ENCODE measurements around the gene FLACC1.
"Not testable (repeated sequence)": the region's sequence is repeated elsewhere in the genome, so short reads cannot be mapped to it uniquely, and the experiment has no call there.

FLACC1 gene

DNA sequence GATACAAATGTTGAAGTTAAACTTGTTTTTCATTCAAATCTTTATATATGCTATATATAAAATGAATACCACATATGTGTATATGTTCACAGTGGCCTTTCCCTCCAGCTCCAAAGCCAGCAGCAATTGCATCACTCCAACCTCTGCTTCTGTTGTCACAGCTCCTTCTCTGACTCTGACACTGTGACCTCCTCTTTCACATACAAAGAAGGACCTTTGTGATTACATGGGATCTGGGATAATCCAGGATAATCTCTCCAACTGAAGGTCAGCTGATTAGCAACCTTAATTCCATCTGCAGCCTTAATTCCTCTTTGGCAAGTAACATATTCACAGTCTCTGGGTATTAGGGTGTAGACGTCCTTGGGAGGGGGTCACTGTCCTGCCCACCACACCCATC lies 8.4 kb downstream of the FLACC1 start:
- no peak for ATAC-seq

DNA sequence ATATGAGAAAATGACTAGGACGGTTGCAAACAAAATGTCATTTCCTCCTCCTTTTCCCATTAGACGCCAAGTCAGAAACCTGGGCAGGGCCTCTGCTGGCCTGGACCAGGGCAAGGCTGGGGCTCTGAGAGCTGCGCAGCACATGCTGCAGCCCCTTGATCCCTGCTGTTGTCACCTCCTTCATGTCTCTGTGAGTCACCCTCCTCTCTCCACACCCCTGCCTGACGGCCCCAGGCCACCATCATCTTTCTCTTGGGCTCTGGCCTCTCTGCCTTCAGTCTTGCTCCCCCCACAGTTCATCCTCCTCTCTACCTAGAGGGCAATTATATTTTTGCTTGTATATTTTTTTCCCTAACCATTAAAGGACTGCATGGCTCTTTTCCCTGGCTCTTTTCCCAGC lies 10.0 kb downstream of the FLACC1 start:
- ATAC-seq = no peak

DNA sequence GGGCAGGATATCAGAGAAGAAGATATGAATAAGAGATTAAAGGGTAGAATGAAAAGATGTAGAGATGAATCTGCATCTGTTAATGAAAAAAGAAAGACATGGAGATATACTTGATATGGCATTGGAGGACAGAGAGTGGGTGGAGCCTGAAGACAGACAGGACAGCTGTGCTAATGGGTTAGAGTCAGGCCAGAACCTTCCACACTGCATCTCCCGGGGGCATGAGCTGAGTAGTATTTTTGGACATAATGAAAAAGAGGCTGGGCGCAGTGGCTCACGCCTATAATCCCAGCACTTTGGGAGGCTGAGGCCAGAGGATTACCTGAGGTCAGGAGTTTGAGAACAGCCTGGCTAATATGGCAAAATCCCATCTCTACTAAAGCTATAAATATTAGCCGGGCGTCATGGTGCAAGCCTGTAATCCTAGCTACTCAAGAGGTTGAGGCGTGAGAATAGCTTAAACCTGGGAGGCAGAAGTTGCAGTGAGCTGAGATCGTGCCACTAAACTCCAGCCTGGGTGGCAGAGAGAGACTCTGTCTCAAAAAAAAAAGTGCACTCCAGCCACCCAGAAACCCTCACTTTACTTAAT lies 11.4 kb downstream of the FLACC1 start:
- ATAC-seq = no peak

DNA sequence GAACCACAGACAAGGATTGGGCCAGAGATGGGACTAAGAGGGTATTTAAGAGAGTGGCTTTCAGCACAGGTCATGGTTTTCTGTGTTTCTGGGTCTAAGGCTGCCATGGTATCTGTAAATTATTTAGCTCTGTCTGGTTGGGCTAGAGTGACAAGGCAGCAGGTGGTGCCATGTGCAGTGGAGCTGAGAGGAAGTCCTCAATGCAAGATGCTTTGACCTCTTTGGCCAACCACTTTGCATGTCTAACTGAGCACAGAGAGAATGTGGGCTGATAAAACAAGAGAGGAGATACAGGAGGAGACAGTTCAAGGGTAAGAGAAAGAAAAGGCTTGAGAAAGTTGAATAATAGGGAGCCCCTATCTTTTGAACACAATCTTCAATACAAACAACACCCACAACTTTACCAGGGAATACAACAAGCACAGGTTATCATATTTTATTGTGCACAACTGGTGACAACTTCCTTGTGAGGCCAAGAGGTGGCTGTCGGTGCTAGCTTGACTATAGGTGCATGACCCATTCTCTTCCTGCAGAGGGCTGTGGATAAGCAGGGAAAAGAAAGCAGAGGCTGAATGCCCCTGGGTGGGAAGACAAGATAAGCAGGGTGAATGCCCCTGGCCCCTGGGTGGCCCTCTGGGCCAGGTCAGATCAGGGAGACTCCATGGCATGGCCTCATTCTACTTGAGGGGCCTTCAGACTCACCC lies 12.3 kb downstream of the FLACC1 start:
- no peak for ATAC-seq

DNA sequence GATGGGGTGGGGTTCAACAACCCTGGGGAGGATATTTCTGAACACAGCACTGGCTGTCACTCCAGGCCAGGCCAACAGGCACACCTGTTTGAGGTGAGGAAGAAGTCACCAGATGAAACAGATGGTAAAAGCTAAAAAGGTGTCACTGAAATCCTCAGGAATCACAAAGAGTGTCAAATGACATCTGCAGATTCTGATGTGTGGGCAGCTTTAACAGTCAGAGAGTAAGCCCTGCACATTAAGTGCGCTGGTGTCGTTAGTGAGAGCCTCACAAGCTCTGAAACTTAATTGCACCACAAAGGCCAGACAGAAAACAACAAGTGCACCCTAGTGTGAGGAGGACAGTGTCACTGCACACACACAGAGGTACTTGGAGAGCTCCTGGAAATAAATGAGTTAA lies 13.6 kb downstream of the FLACC1 start:
- no peak for ATAC-seq

DNA sequence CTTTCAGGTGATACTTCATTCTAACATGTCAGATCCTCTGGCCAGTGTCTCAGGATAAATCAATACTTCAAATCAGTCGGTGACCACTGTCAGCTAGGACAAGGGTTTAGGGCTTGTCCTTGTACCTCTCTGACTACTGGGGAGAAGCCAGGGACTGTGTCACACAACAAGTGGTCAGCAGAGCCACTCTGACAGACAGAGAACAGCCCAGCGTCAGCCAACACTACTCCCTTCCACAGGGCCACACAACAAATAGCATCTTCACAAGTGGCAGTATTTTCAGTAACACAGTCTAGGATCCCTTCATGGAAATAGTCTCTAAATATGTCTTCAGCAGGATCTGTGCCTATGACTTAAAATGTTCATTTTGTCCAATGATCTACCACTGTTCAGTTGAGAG lies 14.2 kb downstream of the FLACC1 start:
- ATAC-seq = no peak

DNA sequence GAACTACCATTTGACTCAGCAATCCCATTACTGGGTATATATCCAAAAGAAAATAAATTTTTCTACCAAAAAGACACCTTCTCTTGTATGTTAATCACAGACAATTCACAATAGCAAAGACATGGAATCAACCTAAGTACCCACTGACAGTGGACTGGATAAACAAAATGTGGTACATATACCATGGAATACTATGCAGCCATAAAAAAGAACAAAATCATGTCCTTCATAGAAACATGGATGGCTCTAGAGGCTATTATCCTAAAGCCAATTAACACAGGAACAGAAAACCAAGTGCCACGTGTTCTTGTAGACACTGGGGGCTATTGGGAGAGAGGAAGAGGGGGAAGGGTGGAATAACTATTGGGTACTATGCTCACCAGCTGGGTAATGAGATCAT lies 27.7 kb downstream of the FLACC1 start:
- ATAC-seq = no peak

DNA sequence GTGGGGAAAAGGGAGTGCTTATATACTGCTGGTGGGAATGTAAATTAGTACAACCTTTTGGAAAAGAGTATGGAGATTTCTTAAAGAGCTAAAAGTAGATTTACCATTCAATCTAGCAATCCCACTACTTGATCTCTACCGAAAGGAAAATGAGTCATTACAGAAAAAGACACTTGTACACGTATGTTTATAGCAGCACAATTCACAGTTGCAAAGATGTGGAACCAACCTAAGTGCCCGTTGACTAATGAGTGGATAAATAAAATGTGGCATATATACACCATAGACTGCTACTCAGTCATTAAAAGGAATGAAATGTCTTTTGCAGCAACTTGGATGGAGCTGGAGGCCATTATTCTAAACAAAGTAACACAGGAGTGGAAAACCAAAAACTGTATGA lies 29.5 kb downstream of the FLACC1 start:
- ATAC-seq = no peak

DNA sequence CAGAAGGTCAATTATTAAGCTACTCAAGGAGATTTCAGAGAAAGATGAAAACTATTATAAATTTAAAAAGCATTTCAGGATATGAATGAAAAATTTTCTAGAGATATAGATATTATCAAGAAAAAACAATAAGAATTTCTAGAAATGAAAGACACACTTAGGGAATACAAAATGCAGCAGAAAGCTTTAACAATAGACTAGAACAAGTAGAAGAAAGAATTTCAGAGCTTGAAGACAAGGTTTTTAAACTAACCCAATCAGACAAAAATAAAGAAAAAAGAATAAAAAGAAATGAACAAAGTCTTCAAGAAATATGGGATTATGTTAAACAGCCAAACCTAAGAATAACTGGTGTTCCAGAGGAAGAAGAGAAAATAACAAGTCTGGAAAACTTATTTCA lies 34.4 kb downstream of the FLACC1 start:
- no peak for ATAC-seq

DNA sequence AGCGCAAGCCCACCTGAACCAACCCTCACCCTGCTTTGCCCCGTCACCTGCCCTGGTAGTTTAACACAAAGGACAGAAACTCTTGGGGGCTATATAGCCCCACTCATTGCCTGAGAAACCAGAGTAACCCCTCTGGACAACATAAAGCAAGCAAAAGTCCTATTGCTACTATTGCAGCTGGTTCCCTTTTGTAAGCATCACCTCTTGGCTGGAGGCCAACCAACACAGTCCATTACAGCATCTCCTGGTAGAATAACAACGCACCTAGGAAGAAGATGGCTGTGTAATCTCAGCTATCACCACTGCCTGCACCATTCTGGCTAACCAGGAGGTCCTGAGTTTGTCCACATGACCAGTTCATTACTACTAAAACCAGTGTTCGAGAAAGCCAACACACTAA lies 36.4 kb downstream of the FLACC1 start:
- no peak for ATAC-seq

DNA sequence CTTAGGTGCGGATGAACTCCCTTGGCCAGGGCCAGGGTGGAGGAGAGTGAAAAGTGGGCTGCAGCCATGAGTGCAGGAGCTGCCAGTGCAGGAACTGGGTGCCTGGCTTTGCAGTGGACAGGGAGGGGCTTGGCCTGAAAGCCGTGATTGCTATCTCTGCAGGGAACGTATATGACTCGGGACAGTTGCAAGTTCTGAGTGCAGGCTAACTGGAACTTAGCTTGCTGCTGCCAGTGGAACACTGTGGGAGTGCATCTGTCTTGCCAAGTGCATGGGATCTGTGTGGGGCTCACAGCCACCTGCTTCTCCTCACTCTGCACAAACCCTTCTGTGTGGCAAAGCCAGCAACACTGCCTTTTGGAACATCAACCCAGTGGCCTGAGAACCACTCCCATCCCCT lies 36.9 kb downstream of the FLACC1 start:
- ATAC-seq = no peak

DNA sequence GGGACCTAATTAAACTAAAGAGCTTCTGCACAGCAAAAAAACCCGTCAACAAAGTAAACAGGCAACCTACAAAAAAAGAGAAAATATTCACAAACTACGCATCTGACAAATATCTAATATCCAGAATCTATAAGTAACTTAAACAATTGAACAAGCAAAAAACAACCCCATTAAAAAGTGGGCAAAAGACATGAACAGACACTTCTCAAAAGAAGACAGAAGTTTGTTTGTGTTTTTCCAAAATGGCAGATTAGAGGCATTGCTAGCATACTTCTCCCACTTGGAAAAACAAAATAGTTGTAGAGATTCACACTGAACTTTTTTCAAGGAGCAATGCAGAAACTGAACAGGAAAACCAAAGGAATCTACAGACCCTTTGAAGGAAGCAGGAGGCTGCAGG lies 37.6 kb downstream of the FLACC1 start:
- no peak for ATAC-seq

DNA sequence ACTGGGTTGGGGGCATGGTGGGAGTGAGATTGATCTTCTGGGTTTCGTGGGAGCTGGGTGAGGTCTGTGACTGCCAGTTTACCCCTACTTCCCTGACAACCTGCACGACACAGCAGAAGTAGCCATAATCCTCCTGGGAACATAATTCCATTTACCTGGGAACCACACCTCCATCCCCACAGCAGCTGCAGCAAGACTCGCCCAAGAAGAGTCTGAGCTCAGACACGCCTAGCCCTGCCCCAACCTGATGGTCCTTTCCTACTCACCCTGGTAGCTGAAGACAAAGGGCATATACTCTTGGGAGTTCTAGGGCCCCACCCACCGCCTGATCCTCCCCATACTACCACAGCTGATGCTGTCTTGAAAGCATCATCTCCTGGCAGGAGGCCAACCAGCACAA lies 43.8 kb downstream of the FLACC1 start:
- ATAC-seq = no peak

DNA sequence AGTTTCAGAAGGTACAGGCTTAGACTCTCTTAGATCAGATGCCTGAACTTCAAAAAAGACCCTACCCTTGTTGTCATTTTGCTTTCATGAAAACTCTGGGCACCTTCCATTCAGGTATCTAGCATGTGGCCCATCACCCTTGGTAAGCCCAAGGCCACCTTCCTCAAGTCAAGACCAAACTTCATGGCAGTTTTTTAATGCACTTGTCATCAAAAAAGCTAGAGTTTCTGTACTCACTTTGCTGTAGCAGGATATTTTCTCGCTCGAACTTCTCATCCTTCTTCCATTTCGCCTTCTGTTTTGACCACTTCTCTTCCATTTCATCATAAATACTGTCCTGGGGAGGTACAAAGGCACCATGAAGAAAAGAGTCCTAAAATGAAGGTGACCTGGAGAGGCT lies 48.2 kb downstream of the FLACC1 start:
- ATAC-seq = no peak

DNA sequence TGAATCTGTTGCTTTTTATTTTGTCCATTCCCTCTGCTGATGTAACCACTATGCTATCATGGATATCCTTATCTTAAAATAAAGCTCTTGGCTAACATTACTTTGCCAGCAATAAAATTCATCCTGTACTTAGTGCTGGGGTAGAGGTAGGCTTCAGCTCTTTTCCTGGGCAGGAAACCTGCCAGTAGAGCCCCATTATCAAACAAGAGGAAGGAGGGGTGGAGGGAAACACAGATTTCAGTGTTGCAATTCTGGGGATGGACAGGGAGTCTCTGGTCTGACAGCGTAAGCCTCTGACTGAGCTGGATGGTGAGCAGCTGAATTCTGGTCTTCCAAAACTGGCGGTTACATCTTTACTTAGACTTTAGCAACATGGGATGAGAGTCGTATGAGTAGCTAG lies 49.3 kb downstream of the FLACC1 start:
- no peak for ATAC-seq

DNA sequence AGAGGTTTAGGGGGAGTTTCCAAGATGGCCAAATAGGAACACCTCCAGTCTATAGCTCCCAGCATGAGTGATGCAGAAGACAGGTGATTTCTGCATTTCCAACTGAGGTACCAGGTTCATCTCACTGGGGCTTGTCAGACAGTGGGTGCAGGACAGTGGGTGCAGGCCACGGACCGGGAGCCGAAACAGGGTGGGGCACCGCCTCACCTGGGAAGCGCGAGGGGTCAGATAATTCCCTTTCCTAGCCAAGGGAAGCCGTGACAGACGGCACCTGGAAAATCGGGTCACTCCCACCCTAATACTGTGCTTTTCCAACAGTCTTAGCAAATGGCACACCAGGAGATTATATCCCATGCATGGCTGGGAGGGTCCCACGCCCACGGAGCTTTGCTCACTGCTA lies 57.2 kb downstream of the FLACC1 start:
- ATAC-seq = not testable (repeated sequence)

DNA sequence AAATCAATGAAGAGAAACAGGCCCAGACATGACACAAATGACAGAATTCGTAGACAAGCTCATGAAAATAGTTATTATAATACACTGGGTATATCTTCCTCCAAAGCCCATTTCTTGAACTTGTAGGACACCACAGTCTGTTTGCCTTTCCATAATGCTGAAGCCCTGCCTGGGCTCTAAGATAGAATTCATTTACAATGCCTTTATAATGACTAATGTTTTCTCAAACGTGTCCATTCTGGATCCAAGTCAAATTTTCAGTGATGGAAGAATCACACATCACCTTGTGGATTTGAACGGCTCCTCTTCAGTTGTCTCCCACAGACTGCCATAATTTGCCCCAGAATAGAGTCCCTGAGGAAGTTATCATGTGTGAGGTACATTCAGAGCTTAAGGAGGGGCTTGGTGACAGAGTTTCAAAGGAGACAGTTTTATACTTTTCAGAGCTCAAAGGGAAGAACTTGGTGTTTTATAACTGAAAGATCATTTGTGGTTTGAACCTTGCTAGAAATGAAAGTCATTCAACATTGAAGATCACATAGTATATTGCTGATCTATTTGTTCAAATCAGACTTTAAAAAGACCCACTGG lies 58.6 kb downstream of the FLACC1 start:
- ATAC-seq = no peak

DNA sequence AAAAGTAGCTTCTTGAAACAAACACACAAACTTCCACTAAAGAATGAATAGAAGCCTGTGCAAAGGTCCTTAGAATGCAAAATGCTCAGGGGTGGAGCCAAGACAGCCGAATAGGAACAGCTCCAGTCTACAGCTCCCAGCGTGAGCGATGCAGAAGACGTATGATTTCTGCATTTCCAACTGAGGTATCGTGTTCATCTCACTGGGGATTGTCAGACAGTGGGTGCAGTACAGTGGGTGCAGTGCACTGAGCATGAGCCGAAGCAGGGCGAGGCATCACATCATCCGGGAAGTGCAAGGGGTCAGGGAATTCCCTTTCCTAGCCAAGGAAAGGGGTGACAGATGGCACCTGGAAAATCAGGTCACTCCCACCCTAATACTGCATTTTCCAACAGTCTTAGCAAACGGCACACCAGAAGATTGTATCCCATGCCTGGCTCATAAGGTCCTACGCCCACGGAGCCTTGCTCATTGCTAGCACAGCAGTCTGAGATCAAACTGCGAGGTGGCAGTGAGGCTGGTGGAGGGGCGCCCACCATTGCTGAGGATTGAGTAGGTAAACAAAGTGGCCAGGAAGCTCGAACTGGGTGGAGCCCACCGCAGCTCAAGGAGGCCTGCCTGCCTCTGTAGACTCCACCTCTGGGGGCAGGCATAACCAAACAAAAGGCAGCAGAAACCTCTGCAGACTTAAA lies 66.5 kb downstream of the FLACC1 start:
- ATAC-seq = not testable (repeated sequence)

DNA sequence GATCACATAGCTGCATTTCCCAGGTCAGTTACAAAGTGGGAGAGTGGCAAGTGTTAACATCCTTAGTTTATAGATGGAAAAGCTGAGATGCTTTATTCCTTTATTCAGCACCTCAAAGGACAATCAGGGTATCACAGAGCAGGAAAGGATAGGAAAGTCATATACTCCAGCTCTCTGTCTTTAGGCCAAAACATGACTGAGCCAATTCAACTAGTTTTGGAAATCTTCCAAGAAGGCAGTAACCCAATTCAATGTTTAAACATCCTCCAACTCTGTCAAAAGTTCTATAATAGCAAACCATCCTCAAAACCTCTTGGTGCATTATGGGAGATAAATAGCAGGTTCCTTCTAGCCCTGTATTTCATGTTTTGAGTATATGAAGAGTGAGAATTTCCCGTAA lies 71.6 kb downstream of the FLACC1 start:
- no peak for ATAC-seq

DNA sequence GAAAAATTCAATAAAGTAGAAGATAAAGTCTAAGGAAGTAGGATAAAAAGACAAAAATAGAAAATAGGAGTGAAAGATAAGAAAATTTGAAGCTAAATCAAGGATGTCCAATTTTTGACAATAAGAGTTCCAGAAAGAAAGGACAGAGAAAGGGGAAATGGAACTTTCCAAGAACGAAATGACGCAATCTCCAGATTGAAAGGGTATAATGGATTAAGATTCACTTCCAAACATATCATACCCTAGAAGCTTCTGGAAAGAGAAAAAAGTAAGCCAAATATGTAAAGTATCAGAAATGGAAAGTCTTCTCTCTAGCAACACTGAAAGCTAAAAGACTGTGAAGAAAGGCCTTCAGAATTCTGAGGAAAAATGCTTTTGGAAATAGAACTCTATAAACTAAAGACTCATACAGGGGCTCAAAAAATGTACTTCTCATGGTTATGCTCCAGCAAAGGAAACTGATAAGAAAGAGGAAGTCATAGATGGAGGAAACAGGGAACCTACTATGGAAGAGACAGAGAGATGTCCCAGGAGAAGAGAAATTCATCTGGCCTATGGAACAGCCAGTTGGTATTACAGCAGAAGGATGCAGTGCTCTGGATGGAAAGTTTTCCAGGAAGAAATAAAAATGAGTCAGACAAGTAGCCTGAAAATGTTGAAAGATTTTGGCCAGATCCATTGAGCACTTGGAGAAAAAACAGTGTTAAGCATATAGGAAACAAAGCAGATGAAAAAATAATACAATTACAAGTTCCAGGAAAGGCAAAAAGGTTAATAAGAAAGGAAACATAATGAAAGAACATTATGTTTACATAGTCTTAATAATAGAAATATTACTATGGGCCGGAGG lies 76.7 kb downstream of the FLACC1 start:
- ATAC-seq = no peak

DNA sequence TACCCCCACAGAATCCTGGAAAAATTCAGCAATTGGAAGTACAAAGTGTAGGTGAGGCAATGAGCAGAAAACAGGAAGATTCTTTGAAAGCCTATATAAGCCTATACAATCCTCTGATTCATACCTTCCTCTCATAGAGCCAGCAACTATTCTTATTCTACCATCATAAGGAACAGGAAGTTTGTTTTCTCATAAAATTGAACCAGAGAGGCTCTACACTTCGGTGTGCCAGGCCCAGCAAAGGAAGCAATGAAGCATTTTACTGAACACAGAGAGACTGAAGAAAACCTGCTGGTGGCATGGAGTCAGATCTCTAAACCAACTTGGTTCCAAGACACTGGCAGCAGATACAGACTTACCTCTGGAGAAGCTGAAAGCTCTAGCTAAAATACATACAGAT lies 78.1 kb downstream of the FLACC1 start:
- ATAC-seq = no peak

DNA sequence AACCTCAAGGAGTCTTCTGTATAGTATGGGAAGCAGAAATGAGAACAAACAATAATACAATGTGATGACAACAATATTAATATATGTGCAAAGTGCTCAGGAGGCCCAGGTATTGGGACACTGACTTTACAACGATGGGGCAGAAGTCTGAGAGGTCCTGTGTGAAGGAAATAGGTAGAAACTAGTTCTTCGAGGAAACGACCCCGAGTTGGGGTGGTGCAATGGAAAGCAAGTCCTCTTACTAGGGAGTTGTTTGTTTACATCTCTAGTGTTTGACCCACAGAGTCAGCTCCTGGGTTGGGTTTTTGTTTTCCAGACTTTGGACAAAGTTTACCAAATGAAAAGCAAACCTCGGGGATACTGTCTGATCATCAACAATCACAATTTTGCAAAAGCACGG lies 80.6 kb downstream of the FLACC1 start:
- ATAC-seq = no peak

DNA sequence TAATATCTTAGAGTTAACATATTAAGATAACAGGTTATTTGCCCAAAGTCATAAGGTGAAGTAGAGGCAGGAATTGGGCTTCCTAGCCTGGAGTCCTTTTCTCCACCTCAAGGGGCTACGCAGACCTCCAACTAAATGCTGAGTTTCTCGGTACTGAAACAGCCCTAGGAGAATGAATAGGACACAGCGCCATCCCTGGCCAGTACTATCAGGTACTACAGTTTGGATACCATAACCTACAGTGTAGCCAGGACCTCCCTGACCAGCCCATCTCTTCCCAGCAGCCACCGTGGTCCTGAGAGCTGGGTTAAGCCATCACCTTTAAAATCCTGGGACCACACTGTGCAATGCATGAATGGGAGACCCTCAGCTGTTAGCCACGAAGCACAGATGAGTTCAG lies 81.2 kb downstream of the FLACC1 start:
- no peak for ATAC-seq
